ENCODE measurements around the gene AHI1. TPM values are rescaled to one million over a fixed set of nuclear protein-coding genes. Genes with fewer than 3 reads are reported as not detected.

The AHI1 gene
- total and polyA plus RNA-seq, 2 of the 13 experiments (the other 11 are each of a cell fraction or from before 2014, with no cell fraction given): 7.2 to 18.6 TPM

GRCh38 chr6:135522965-135523692 is 25.6 kb upstream of the AHI1 start (continued):
- TF ChIP-seq, protein P1, sequence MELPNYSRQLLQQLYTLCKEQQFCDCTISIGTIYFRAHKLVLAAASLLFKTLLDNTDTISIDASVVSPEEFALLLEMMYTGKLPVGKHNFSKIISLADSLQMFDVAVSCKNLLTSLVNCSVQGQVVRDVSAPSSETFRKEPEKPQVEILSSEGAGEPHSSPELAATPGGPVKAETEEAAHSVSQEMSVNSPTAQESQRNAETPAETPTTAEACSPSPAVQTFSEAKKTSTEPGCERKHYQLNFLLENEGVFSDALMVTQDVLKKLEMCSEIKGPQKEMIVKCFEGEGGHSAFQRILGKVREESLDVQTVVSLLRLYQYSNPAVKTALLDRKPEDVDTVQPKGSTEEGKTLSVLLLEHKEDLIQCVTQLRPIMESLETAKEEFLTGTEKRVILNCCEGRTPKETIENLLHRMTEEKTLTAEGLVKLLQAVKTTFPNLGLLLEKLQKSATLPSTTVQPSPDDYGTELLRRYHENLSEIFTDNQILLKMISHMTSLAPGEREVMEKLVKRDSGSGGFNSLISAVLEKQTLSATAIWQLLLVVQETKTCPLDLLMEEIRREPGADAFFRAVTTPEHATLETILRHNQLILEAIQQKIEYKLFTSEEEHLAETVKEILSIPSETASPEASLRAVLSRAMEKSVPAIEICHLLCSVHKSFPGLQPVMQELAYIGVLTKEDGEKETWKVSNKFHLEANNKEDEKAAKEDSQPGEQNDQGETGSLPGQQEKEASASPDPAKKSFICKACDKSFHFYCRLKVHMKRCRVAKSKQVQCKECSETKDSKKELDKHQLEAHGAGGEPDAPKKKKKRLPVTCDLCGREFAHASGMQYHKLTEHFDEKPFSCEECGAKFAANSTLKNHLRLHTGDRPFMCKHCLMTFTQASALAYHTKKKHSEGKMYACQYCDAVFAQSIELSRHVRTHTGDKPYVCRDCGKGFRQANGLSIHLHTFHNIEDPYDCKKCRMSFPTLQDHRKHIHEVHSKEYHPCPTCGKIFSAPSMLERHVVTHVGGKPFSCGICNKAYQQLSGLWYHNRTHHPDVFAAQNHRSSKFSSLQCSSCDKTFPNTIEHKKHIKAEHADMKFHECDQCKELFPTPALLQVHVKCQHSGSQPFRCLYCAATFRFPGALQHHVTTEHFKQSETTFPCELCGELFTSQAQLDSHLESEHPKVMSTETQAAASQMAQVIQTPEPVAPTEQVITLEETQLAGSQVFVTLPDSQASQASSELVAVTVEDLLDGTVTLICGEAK (IDR thresholded peaks at IDR 0.05): no peak
- TF ChIP-seq, protein P1 (CRISPR knock-in tag; IDR thresholded peaks at IDR 0.05): no peak
- TF ChIP-seq REPIN1 (CRISPR knock-in tag; IDR thresholded peaks at IDR 0.05; ENCODE audit: borderline replicate concordance, low read depth) (no peak), TAF1 (CRISPR knock-in tag; IDR thresholded peaks at IDR 0.05) (no peak), AKAP8 (CRISPR knock-in tag; IDR thresholded peaks at IDR 0.05) (no peak), SYNCRIP (IDR thresholded peaks at IDR 0.05; ENCODE audit: insufficient read depth, low read depth, low read length) (no peak), CHD2 (IDR thresholded peaks at IDR 0.05; ENCODE audit: low read depth, low read length) (no peak), ARID5B (CRISPR knock-in tag; IDR thresholded peaks at IDR 0.05) (peak; percentile 88), JUNB (CRISPR knock-in tag; IDR thresholded peaks at IDR 0.05; ENCODE audit: borderline replicate concordance) (no peak), ZNF33B (CRISPR knock-in tag; IDR thresholded peaks at IDR 0.05) (no peak), ZFP36 (IDR thresholded peaks at IDR 0.05; ENCODE audit: borderline replicate concordance, low read depth, low read length, partially characterized antibody) (no peak), ASH2L (IDR thresholded peaks at IDR 0.05; ENCODE audit: insufficient read length, low read depth, low read length) (no peak)
- TF ChIP-seq, protein P2, sequence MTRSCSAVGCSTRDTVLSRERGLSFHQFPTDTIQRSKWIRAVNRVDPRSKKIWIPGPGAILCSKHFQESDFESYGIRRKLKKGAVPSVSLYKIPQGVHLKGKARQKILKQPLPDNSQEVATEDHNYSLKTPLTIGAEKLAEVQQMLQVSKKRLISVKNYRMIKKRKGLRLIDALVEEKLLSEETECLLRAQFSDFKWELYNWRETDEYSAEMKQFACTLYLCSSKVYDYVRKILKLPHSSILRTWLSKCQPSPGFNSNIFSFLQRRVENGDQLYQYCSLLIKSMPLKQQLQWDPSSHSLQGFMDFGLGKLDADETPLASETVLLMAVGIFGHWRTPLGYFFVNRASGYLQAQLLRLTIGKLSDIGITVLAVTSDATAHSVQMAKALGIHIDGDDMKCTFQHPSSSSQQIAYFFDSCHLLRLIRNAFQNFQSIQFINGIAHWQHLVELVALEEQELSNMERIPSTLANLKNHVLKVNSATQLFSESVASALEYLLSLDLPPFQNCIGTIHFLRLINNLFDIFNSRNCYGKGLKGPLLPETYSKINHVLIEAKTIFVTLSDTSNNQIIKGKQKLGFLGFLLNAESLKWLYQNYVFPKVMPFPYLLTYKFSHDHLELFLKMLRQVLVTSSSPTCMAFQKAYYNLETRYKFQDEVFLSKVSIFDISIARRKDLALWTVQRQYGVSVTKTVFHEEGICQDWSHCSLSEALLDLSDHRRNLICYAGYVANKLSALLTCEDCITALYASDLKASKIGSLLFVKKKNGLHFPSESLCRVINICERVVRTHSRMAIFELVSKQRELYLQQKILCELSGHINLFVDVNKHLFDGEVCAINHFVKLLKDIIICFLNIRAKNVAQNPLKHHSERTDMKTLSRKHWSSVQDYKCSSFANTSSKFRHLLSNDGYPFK (CRISPR knock-in tag; IDR thresholded peaks at IDR 0.05; ENCODE audit: borderline replicate concordance): no peak
